Stomach smooth muscle (tissue), 2 donors: ENCODE data around the gene SLC27A6.

Source experiments
- H3K27ac ChIP-seq: one replicate; pipeline ENCODE4 v1.7.0; 2013; ENCODE audit warnings: mild to moderate bottlenecking, low read length, inconsistent platforms
- H3K27me3 ChIP-seq, 2 donors: one replicate each; pipeline ENCODE4 v1.7.0; 2013; ENCODE audit warnings: low read length in 2 of 2; ENCODE audit not compliant: insufficient read depth in 2 of 2, control insufficient read depth in 1 of 2
- H3K36me3 ChIP-seq, 2 donors: one replicate each; pipeline ENCODE4 v1.7.0; 2013; ENCODE audit warnings: low read length in 2 of 2; ENCODE audit not compliant: control insufficient read depth in 2 of 2, insufficient read depth in 2 of 2
- H3K4me1 ChIP-seq: one replicate; pipeline ENCODE4 v1.7.0; 2013; ENCODE audit warnings: low read length; ENCODE audit not compliant: control insufficient read depth, insufficient read depth
- H3K4me3 ChIP-seq, 2 donors: one replicate each; pipeline ENCODE4 v1.7.0; 2013; ENCODE audit warnings: low read length in 2 of 2
- H3K9ac ChIP-seq, 2 donors: one replicate each; pipeline ENCODE4 v1.7.0; 2013; ENCODE audit warnings: low read length in 2 of 2, mild to moderate bottlenecking in 1 of 2
- H3K9me3 ChIP-seq, 2 donors: one replicate each; pipeline ENCODE4 v1.7.0; 2013; ENCODE audit warnings: low read length in 2 of 2; ENCODE audit not compliant: control insufficient read depth in 2 of 2
- donor health status: healthy.
- donor health status: Pancreatic carcinoma.

The SLC27A6 gene

GRCh38 chr5:129082225-129083136 lies 117.2 kb downstream of the SLC27A6 start:
- Histone ChIP-seq H3K27ac (no peak overlapping the region), H3K36me3 (no peaks in the 10 kb centered on the region), H3K27me3 (no peaks in the 10 kb centered on the region), H3K4me3 (no peak overlapping the region), H3K9me3 (no peaks in the 10 kb centered on the region), H3K4me1 (no peaks in the 10 kb centered on the region), H3K9ac (no peak overlapping the region)
